IMR-90 (cell line): ENCODE data around the gene RAD51B. TPM values are rescaled to one million over a fixed set of nuclear protein-coding genes. Genes with fewer than 3 reads are reported as not detected.

ENCODE experiments used
- ATAC-seq: fragments of 200-7000 bp; cut with Tn5 transposase; 2 replicates; pipeline ENCODE4 v1.9.1; 2020; ENCODE audit warnings: low read depth, mild to moderate bottlenecking, moderate library complexity
- BruUV-seq: library from RNA; stranded (reverse); fragments of 400-500 nt; replicated peaks from 2 replicates; lab custom pipeline; 2021; lab: Mats Ljungman, UMichigan
- CTCF ChIA-PET: fragments of 300-600 bp; formaldehyde crosslinking; extraction: SDS; loops from one replicate; lab custom pipeline; 2021; ENCODE audit warnings: antibody characterized with exemption; lab: Yijun Ruan, JAX
- POLR2A ChIA-PET: fragments of 300-600 bp; sonication (Branson Sonifier 250); formaldehyde crosslinking; loops from one replicate; lab custom pipeline; 2022; ENCODE audit warnings: antibody characterized with exemption; ENCODE audit not compliant: unreplicated experiment; lab: Charles Lee
- DNase-seq: peaks from one replicate; pipeline ENCODE4 v3.0.0; 2013
- H2AFZ ChIP-seq: replicated peaks from 2 replicates; pipeline ENCODE3; 2013; ENCODE audit warnings: low read length, mild to moderate bottlenecking; ENCODE audit not compliant: poor library complexity
- H2AK5ac ChIP-seq: 2 replicates; pipeline ENCODE4 v1.6.1; 2013; ENCODE audit warnings: low read depth, low read length, inconsistent platforms
- H2AK9ac ChIP-seq: replicated peaks from 2 replicates; pipeline ENCODE3; 2013; ENCODE audit warnings: mild to moderate bottlenecking, low read depth, low read length, moderate library complexity; ENCODE audit not compliant: poor library complexity
- H2BK120ac ChIP-seq: 2 replicates; pipeline ENCODE4 v1.6.1; 2013; ENCODE audit warnings: low read depth, low read length, inconsistent platforms
- H2BK15ac ChIP-seq: 3 replicates; pipeline ENCODE4 v1.6.1; 2013; ENCODE audit warnings: low read depth, low read length, inconsistent platforms
- H2BK20ac ChIP-seq: 2 replicates; pipeline ENCODE4 v1.6.1; 2013; ENCODE audit warnings: low read depth, mild to moderate bottlenecking, inconsistent platforms, low read length, moderate library complexity
- H2BK5ac ChIP-seq: 2 replicates; pipeline ENCODE4 v1.6.1; 2013; ENCODE audit warnings: mild to moderate bottlenecking, low read depth, low read length, inconsistent platforms; ENCODE audit not compliant: poor library complexity, severe bottlenecking
- H3K14ac ChIP-seq: replicated peaks from 2 replicates; pipeline ENCODE4 v1.6.1; 2013; ENCODE audit warnings: low read depth, low read length, inconsistent platforms
- H3K18ac ChIP-seq: 2 replicates; pipeline ENCODE4 v1.6.1; 2013; ENCODE audit warnings: low read depth, low read length, control low read depth
- H3K23ac ChIP-seq: 2 replicates; pipeline ENCODE4 v1.6.1; 2013; ENCODE audit warnings: low read depth, low read length, inconsistent platforms
- H3K27ac ChIP-seq: 2 replicates; pipeline ENCODE4 v1.5.1; 2013; ENCODE audit warnings: mild to moderate bottlenecking, control low read depth, low read length; ENCODE audit not compliant: insufficient read depth
- H3K27me3 ChIP-seq: 2 replicates; pipeline ENCODE4 v1.6.1; 2013; ENCODE audit warnings: low read length; ENCODE audit not compliant: control insufficient read depth, insufficient read depth
- H3K36me3 ChIP-seq: 2 replicates; pipeline ENCODE4 v1.6.1; 2013; ENCODE audit warnings: low read length, mixed read lengths; ENCODE audit not compliant: control insufficient read depth, insufficient read depth
- H3K4ac ChIP-seq: 2 replicates; pipeline ENCODE4 v1.6.1; 2013; ENCODE audit warnings: low read depth, low read length, inconsistent platforms
- H3K4me1 ChIP-seq: 2 replicates; pipeline ENCODE4 v1.6.1; 2013; ENCODE audit warnings: low read length, mixed read lengths; ENCODE audit not compliant: control insufficient read depth, insufficient read depth
- H3K4me2 ChIP-seq: 2 replicates; pipeline ENCODE4 v1.6.1; 2013; ENCODE audit warnings: low read depth, mild to moderate bottlenecking, control low read depth, low read length, moderate library complexity
- H3K4me3 ChIP-seq: 2 replicates; pipeline ENCODE4 v1.5.1; 2013; ENCODE audit warnings: low read depth, mild to moderate bottlenecking, control low read depth, low read length, moderate library complexity; ENCODE audit not compliant: insufficient read depth
- H3K56ac ChIP-seq: 2 replicates; pipeline ENCODE4 v1.6.1; 2013; ENCODE audit warnings: low read length, inconsistent platforms; ENCODE audit not compliant: insufficient read depth; ENCODE audit errors: extremely low read depth
- H3K79me1 ChIP-seq, 2 experiments: 2 replicates each; pipeline ENCODE4 v1.6.1; 2013; ENCODE audit warnings: low read length in 2 of 2, inconsistent platforms in 1 of 2, low read depth in 1 of 2
- H3K9ac ChIP-seq: 2 replicates; pipeline ENCODE4 v1.6.1; 2013; ENCODE audit warnings: low read depth, low read length, control low read depth
- H3K9me1 ChIP-seq: 2 replicates; pipeline ENCODE4 v1.6.1; 2013; ENCODE audit warnings: low read length, inconsistent platforms; ENCODE audit not compliant: insufficient read depth
- H3K9me3 ChIP-seq: 2 replicates; pipeline ENCODE4 v1.6.1; 2013; ENCODE audit warnings: low read length; ENCODE audit not compliant: control insufficient read depth, insufficient read depth
- H4K20me1 ChIP-seq: 2 replicates; pipeline ENCODE4 v1.6.1; 2013; ENCODE audit warnings: low read length, inconsistent platforms; ENCODE audit not compliant: insufficient read depth
- H4K5ac ChIP-seq: 2 replicates; pipeline ENCODE4 v1.6.1; 2013; ENCODE audit warnings: mild to moderate bottlenecking, low read depth, low read length, control low read depth
- H4K8ac ChIP-seq, 2 experiments: 2 replicates each; pipeline ENCODE4 v1.6.1; 2013; ENCODE audit warnings: low read depth in 2 of 2, low read length in 2 of 2, control low read depth in 1 of 2, inconsistent platforms in 1 of 2
- H4K91ac ChIP-seq: 2 replicates; pipeline ENCODE4 v1.6.1; 2013; ENCODE audit warnings: low read depth, low read length, inconsistent platforms; ENCODE audit not compliant: insufficient read depth
- BHLHE40 ChIP-seq: fragments of 150-350 bp; IDR thresholded peaks from 2 replicates; pipeline ENCODE4 v1.6.1; 2016; ENCODE audit warnings: mild to moderate bottlenecking, low read depth, low read length
- CEBPB ChIP-seq: IDR thresholded peaks from 2 replicates; pipeline ENCODE4 v1.6.1; 2012; ENCODE audit warnings: low read depth, low read length, improper control_type of control experiment
- CHD1 ChIP-seq: IDR thresholded peaks from 2 replicates; pipeline ENCODE4 v1.6.1; 2012; ENCODE audit warnings: low read depth, low read length, improper control_type of control experiment
- FOS ChIP-seq: fragments of 150-350 bp; IDR thresholded peaks from 2 replicates; pipeline ENCODE4 v1.6.1; 2016; ENCODE audit warnings: low read depth, low read length
- MAFK ChIP-seq: IDR thresholded peaks from 2 replicates; pipeline ENCODE4 v1.6.1; 2012; ENCODE audit warnings: low read depth, low read length, improper control_type of control experiment
- MAZ ChIP-seq: IDR thresholded peaks from 2 replicates; pipeline ENCODE4 v1.6.1; 2012; ENCODE audit warnings: low read depth, mild to moderate bottlenecking, low read length, improper control_type of control experiment, moderate library complexity, borderline replicate concordance
- MXI1 ChIP-seq: IDR thresholded peaks from 2 replicates; pipeline ENCODE4 v1.6.1; 2012; ENCODE audit warnings: low read depth, mild to moderate bottlenecking, low read length, moderate library complexity, borderline replicate concordance
- NFE2L2 ChIP-seq: fragments of 150-350 bp; IDR thresholded peaks from 2 replicates; pipeline ENCODE4 v1.6.1; 2016; ENCODE audit warnings: low read depth, mild to moderate bottlenecking, low read length
- POLR2A ChIP-seq: IDR thresholded peaks from 2 replicates; pipeline ENCODE4 v1.6.1; 2012; ENCODE audit warnings: mild to moderate bottlenecking, low read depth, low read length
- RAD21 ChIP-seq: IDR thresholded peaks from 2 replicates; pipeline ENCODE4 v1.6.1; 2012; ENCODE audit warnings: low read length, improper control_type of control experiment
- RCOR1 ChIP-seq: IDR thresholded peaks from 2 replicates; pipeline ENCODE4 v1.6.1; 2012; ENCODE audit warnings: mild to moderate bottlenecking, low read length, improper control_type of control experiment; ENCODE audit not compliant: insufficient replicate concordance
- RFX5 ChIP-seq: IDR thresholded peaks from 2 replicates; pipeline ENCODE4 v1.8.0; 2012; ENCODE audit warnings: low read depth, mild to moderate bottlenecking, low read length, moderate library complexity
- SMC3 ChIP-seq: fragments of 150-350 bp; IDR thresholded peaks from 2 replicates; pipeline ENCODE4 v1.6.1; 2016; ENCODE audit warnings: low read depth, mild to moderate bottlenecking, antibody characterized with exemption, low read length, moderate library complexity
- whole genome bisulfite sequencing, 2 experiments: methylation state at CpG; one replicate each; pipeline versions ENCODE4 v1.1.5 to v1.1.7; 2013; ENCODE audit warnings: missing lambda C conversion rate in 2 of 2; ENCODE audit not compliant: insufficient read length in 1 of 2; ENCODE audit errors: extremely low coverage in 2 of 2; 5-methylcytosine and 5-hydroxymethylcytosine counted together
- dilution Hi-C: fragments of 300-500 bp; cut with HindIII; formaldehyde crosslinking; loops from one replicate; pipeline ENCODE4 v1.14.3; 2018; ENCODE audit warnings: low sequenced_read_pairs; ENCODE audit not compliant: unreplicated experiment
- in situ Hi-C: fragments of 300-500 bp; cut with MboI; formaldehyde crosslinking; loops from 3 replicates; pipeline ENCODE4 v1.14.3; 2019; ENCODE audit warnings: low sequenced_read_pairs, inconsistent platforms, mixed read lengths
- intact Hi-C: fragments of 100-400 bp; cut with micrococcal nuclease; formaldehyde crosslinking; loops from 2 replicates; pipeline ENCODE4 v1.10.0; 2022
- polyA plus RNA-seq, 3 experiments: library from polyadenylated mRNA; depleted of rRNA; stranded (reverse); fragments of >200 nt; gene quantifications; 2 replicates each; pipeline ENCODE4 v1.2.3, GENCODE V29; 2012; ENCODE audit warnings: low replicate concordance in 1 of 3
- total RNA-seq: library from RNA; depleted of rRNA; stranded (reverse); fragments of >200 nt; gene quantifications from 2 replicates; pipeline ENCODE4 v1.2.3, GENCODE V29; 2012
- TF ChIP-seq, protein P1 (sequence below): conservative IDR thresholded peaks from 2 replicates; pipeline ENCODE4 v1.5.1; 2012; ENCODE audit warnings: mild to moderate bottlenecking, low read depth, low read length, improper control_type of control experiment
- TF ChIP-seq, protein P2 (sequence below): fragments of 150-350 bp; IDR thresholded peaks from 2 replicates; pipeline ENCODE4 v1.6.1; 2017; ENCODE audit warnings: mild to moderate bottlenecking, antibody characterized with exemption, low read length, low read depth
- TF ChIP-seq, protein P3 (sequence below): fragments of 150-350 bp; IDR thresholded peaks from 2 replicates; pipeline ENCODE4 v1.6.1; 2016; ENCODE audit warnings: low read depth, mild to moderate bottlenecking, low read length, moderate library complexity, borderline replicate concordance

Gene RAD51B
- total and polyA plus RNA-seq, 2 of the 4 experiments (the other 2 are of a cell fraction), result 5.1 to 18.8 TPM

DNA sequence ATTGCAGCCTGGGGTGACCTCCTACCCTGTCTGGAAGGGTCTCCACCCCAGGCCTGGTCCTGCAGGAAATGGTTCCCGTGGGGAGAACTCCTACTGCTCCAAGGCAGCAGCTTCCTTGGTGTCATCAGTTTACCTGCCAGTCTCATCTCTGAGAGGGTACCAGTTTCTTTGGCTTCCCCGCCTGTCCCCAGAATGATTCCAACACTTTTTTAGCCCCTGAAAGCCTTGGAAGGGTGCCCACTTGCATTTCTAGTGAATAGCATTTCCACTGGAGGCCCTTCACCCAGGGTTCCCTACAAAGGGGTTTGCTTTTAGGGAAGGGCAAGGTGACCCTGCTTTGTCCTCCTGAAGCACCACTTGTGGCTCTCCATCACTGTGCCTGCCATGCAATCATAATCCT is 689.0 kb downstream of the RAD51B start:
- peaks cover 34% of the 10 kb centered on the region for H3K9me1 ChIP-seq
- no peak overlapping the region for H3K4me2 ChIP-seq
- H3K56ac ChIP-seq, result no peak overlapping the region
- in situ Hi-C loops (no loop called here), intact Hi-C loops (no loop called here), dilution Hi-C loops (no loop called here)
- H3K9ac ChIP-seq, result no peak overlapping the region
- H3K14ac ChIP-seq, result peak overlapping the region; percentile 93
- ChIA-PET CTCF (no interaction called here), POLR2A (interaction anchor here (0.6 kb wide), 1 partner anchor 61 kb away, joined by 3 read pairs; no protein-coding TSS in a partner anchor)
- H3K4ac ChIP-seq, result peak overlapping the region; percentile 94
- H3K18ac ChIP-seq, result no peak overlapping the region
- H3K27me3 ChIP-seq, result no peaks in the 10 kb centered on the region
- H2AFZ ChIP-seq, result no peak overlapping the region
- peak overlapping the region in 1 of 2 experiments; percentile 86; a peak in 1 of 4 replicates for H4K8ac ChIP-seq
- ATAC-seq (no peak), DNase-seq (no peak)
- peak overlapping the region; percentile 83; the same call in 2 of the 3 replicates for H2BK15ac ChIP-seq
- H2AK9ac ChIP-seq, result no peak overlapping the region
- H2AK5ac ChIP-seq, result peak overlapping the region; percentile 98; the same call in 1 of the 2 replicates
- H2BK20ac ChIP-seq, result peak overlapping the region; percentile 93
- 0 out of 4 replicates have a peak, but pooled peaks cover 0 to 2% of the 10 kb centered on the region in 2 experiments for H3K79me1 ChIP-seq
- no peak overlapping the region for H3K4me3 ChIP-seq
- peaks cover 29% of the 10 kb centered on the region for H3K4me1 ChIP-seq
- no peak for TF ChIP-seq MAFK
- no peak for TF ChIP-seq POLR2A
- no peak for TF ChIP-seq BHLHE40
- TF ChIP-seq, protein P1, sequence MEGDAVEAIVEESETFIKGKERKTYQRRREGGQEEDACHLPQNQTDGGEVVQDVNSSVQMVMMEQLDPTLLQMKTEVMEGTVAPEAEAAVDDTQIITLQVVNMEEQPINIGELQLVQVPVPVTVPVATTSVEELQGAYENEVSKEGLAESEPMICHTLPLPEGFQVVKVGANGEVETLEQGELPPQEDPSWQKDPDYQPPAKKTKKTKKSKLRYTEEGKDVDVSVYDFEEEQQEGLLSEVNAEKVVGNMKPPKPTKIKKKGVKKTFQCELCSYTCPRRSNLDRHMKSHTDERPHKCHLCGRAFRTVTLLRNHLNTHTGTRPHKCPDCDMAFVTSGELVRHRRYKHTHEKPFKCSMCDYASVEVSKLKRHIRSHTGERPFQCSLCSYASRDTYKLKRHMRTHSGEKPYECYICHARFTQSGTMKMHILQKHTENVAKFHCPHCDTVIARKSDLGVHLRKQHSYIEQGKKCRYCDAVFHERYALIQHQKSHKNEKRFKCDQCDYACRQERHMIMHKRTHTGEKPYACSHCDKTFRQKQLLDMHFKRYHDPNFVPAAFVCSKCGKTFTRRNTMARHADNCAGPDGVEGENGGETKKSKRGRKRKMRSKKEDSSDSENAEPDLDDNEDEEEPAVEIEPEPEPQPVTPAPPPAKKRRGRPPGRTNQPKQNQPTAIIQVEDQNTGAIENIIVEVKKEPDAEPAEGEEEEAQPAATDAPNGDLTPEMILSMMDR, result no peak
- TF ChIP-seq, protein P2, sequence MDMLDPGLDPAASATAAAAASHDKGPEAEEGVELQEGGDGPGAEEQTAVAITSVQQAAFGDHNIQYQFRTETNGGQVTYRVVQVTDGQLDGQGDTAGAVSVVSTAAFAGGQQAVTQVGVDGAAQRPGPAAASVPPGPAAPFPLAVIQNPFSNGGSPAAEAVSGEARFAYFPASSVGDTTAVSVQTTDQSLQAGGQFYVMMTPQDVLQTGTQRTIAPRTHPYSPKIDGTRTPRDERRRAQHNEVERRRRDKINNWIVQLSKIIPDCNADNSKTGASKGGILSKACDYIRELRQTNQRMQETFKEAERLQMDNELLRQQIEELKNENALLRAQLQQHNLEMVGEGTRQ, result no peak
- TF ChIP-seq, protein P3, sequence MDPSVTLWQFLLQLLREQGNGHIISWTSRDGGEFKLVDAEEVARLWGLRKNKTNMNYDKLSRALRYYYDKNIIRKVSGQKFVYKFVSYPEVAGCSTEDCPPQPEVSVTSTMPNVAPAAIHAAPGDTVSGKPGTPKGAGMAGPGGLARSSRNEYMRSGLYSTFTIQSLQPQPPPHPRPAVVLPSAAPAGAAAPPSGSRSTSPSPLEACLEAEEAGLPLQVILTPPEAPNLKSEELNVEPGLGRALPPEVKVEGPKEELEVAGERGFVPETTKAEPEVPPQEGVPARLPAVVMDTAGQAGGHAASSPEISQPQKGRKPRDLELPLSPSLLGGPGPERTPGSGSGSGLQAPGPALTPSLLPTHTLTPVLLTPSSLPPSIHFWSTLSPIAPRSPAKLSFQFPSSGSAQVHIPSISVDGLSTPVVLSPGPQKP, result no peak
- TF ChIP-seq FOS, result no peak
- TF ChIP-seq MXI1, result no peak
- no peak for TF ChIP-seq RAD21
- no peak for TF ChIP-seq CEBPB
- TF ChIP-seq SMC3, result no peak
- no peak for TF ChIP-seq CHD1
- no peak for TF ChIP-seq NFE2L2
- no peak for TF ChIP-seq MAZ
- TF ChIP-seq RFX5, result no peak
- TF ChIP-seq RCOR1, result no peak
- BruUV-seq, result no TSS peak
- H2BK120ac ChIP-seq, result peak overlapping the region; percentile 99
- no peak overlapping the region for H2BK5ac ChIP-seq
- H3K36me3 ChIP-seq, result no peaks in the 10 kb centered on the region
- H3K9me3 ChIP-seq, result no peaks in the 10 kb centered on the region
- WGBS, 2 experiments, result no CpG with 5 or more reads among the region's 2 CpGs
- no peaks in the 10 kb centered on the region for H4K20me1 ChIP-seq
- peak overlapping the region; percentile 70 for H4K91ac ChIP-seq
- H3K27ac ChIP-seq, result no peak overlapping the region
- no peak overlapping the region for H4K5ac ChIP-seq
- 0 out of 2 replicates have a peak overlapping the region, but pooled peaks have one; percentile 44 for H3K23ac ChIP-seq
